Endothelial cell of umbilical vein (primary cell): ENCODE measurements around the gene DENND4C.

Experiments
- CTCF ChIP-seq, 2 donors: IDR thresholded peaks; 1 replicate in 1 of 2; 2 replicates in 1 of 2; pipeline ENCODE4 v1.5.1; 2011; ENCODE audit warnings: low read length in 2 of 2, mild to moderate bottlenecking in 2 of 2, moderate library complexity in 2 of 2, control low read depth in 1 of 2, inconsistent platforms in 1 of 2, low read depth in 1 of 2; ENCODE audit not compliant: insufficient read depth in 1 of 2; ENCODE audit errors: extremely low read depth in 1 of 2
- EZH2 ChIP-seq: IDR thresholded peaks from 2 replicates; pipeline ENCODE4 v1.6.1; 2012; ENCODE audit warnings: borderline replicate concordance, low read depth, mild to moderate bottlenecking, moderate library complexity, low read length, inconsistent platforms; ENCODE audit not compliant: severe bottlenecking
- FOS ChIP-seq: IDR thresholded peaks from 2 replicates; pipeline ENCODE4 v1.6.1; 2011; ENCODE audit warnings: mild to moderate bottlenecking, low read length, moderate library complexity, borderline replicate concordance; ENCODE audit not compliant: insufficient read depth
- GATA2 ChIP-seq: IDR thresholded peaks from 2 replicates; pipeline ENCODE4 v1.7.0; 2011; ENCODE audit warnings: low read depth, mild to moderate bottlenecking, moderate library complexity, mixed read lengths, low read length; ENCODE audit not compliant: insufficient read length, insufficient read depth
- JUN ChIP-seq: IDR thresholded peaks from 2 replicates; pipeline ENCODE4 v1.6.1; 2011; ENCODE audit warnings: borderline replicate concordance, low read depth; ENCODE audit not compliant: insufficient read length, insufficient read depth
- MAX ChIP-seq: IDR thresholded peaks from 2 replicates; pipeline ENCODE4 v1.6.1; 2011; ENCODE audit not compliant: insufficient read depth, insufficient read length
- MYC ChIP-seq: IDR thresholded peaks from one replicate; pipeline ENCODE4 v1.6.1; 2011; ENCODE audit warnings: mild to moderate bottlenecking, low read depth, low read length
- POLR2A ChIP-seq: IDR thresholded peaks from 2 replicates; pipeline ENCODE4 v1.6.1; 2012; ENCODE audit warnings: low read depth, mild to moderate bottlenecking, control low read depth, low read length
- POLR2AphosphoS5 ChIP-seq: IDR thresholded peaks from 2 replicates; pipeline ENCODE4 v1.6.1; 2012; ENCODE audit warnings: low read depth, mild to moderate bottlenecking, control low read depth, low read length, moderate library complexity; ENCODE audit not compliant: insufficient read depth

GRCh38 chr9:19199012-19199411, 31.5 kb upstream of the DENND4C start:
- TF ChIP-seq CTCF (IDR thresholded peaks at IDR 0.05; ENCODE audit: extremely low read depth in 1 of 2, insufficient read depth in 1 of 2, low read depth in 1 of 2, low read length in 2 of 2) (no peak), EZH2 (no peak), POLR2A (no peak), POLR2AphosphoS5 (no peak), MAX (no peak), JUN (no peak), FOS (no peak), GATA2 (no peak), MYC (no peak)
